SK-N-SH treated with all-trans-retinoic acid at 6 μM for 48 hours (cell line): ENCODE data around the gene RO60.

Experiments
- PPARA ChIP-seq: fragments of 250-450 bp; sonication (Bioruptor Pico); IDR thresholded peaks from 2 replicates; pipeline ENCODE4 v1.5.0; 2020; ENCODE audit warnings: mild to moderate bottlenecking, borderline replicate concordance
- SNAI2 ChIP-seq: fragments of 250-450 bp; sonication (Bioruptor Pico); IDR thresholded peaks from 2 replicates; pipeline ENCODE4 v1.5.0; 2020; ENCODE audit warnings: mild to moderate bottlenecking, moderate library complexity
- ZC3H10 ChIP-seq: fragments of 250-450 bp; sonication (Bioruptor Pico); IDR thresholded peaks from 2 replicates; pipeline ENCODE4 v1.5.1; 2021; ENCODE audit warnings: mild to moderate bottlenecking, moderate library complexity
- TF ChIP-seq, protein P1 (sequence below): fragments of 250-450 bp; sonication (Bioruptor Pico); IDR thresholded peaks from 2 replicates; pipeline ENCODE4 v1.8.0; 2021; ENCODE audit warnings: low read depth, mild to moderate bottlenecking, moderate library complexity, borderline replicate concordance
- TF ChIP-seq, protein P2 (sequence below): fragments of 250-450 bp; sonication (Bioruptor Pico); IDR thresholded peaks from 2 replicates; pipeline ENCODE4 v1.8.0; 2020; ENCODE audit warnings: mild to moderate bottlenecking, moderate library complexity, borderline replicate concordance

DNA sequence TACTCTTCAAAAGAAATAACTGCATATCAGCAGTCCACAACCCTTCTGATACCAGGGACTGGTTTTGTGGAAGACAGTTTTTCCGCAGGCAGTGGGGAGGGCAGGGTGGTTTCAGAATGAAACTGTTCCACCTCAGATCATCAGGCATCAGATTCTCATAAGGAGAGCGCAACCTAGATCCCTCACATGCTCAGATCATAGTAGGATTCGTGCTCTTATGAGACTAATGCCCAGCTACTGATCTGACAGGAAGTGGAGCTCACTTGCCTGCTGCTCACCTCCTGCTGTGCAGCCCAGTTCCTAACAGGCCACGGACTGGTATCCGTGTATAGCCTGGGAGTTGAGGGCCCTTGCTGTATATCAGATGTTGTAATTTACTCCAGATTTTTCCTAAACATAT, 11.5 kb downstream of the RO60 start:
- TF ChIP-seq SNAI2 (CRISPR knock-in tag) = no peak
- TF ChIP-seq, protein P1, sequence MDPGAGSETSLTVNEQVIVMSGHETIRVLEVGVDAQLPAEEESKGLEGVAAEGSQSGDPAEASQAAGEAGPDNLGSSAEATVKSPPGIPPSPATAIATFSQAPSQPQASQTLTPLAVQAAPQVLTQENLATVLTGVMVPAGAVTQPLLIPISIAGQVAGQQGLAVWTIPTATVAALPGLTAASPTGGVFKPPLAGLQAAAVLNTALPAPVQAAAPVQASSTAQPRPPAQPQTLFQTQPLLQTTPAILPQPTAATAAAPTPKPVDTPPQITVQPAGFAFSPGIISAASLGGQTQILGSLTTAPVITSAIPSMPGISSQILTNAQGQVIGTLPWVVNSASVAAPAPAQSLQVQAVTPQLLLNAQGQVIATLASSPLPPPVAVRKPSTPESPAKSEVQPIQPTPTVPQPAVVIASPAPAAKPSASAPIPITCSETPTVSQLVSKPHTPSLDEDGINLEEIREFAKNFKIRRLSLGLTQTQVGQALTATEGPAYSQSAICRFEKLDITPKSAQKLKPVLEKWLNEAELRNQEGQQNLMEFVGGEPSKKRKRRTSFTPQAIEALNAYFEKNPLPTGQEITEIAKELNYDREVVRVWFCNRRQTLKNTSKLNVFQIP (CRISPR knock-in tag) = no peak
- TF ChIP-seq ZC3H10 (CRISPR knock-in tag) = no peak
- TF ChIP-seq PPARA (CRISPR knock-in tag) = no peak
- TF ChIP-seq, protein P2, sequence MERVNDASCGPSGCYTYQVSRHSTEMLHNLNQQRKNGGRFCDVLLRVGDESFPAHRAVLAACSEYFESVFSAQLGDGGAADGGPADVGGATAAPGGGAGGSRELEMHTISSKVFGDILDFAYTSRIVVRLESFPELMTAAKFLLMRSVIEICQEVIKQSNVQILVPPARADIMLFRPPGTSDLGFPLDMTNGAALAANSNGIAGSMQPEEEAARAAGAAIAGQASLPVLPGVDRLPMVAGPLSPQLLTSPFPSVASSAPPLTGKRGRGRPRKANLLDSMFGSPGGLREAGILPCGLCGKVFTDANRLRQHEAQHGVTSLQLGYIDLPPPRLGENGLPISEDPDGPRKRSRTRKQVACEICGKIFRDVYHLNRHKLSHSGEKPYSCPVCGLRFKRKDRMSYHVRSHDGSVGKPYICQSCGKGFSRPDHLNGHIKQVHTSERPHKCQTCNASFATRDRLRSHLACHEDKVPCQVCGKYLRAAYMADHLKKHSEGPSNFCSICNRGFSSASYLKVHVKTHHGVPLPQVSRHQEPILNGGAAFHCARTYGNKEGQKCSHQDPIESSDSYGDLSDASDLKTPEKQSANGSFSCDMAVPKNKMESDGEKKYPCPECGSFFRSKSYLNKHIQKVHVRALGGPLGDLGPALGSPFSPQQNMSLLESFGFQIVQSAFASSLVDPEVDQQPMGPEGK (CRISPR knock-in tag) = no peak
